Heart left ventricle (tissue), 13 donors: ENCODE measurements around the gene FMN2.

Experiments
- POLR2A ChIP-seq, 2 donors: fragments of 450-650 bp; IDR thresholded peaks; one replicate each; pipeline ENCODE4 v1.6.1; 2017; ENCODE audit warnings: antibody characterized with exemption in 2 of 2, mild to moderate bottlenecking in 2 of 2, moderate library complexity in 2 of 2
- TF ChIP-seq, protein P1 (sequence below), 12 donors: fragments of 200-600 bp; sonication (generic) in 4 of 12; IDR thresholded peaks; one replicate each; pipeline versions ENCODE4 v1.5.0 to v1.8.0; 2018 to 2022; ENCODE audit warnings: antibody characterized with exemption in 12 of 12, mild to moderate bottlenecking in 5 of 12
- donor health status: ischemic (EF 13 %, LVEDD 7.1; RV severe dilation, severe dysfunction).
- donor health status: DM: no; HTN: yes; CAD: no.
- donor health status: DM: no; HTN: no; CAD: no.
- donor health status: ischemic (EF 25% LVEDD 6.9; RV normal size, moderate dysfunction).
- donor health status: ischemic (EF 25% LVEDD 5.7; RV mildly dilated, moderate dysfunction).
- donor health status: ischemic (EF 35%, LVEDD 5.7; RV mildly dilated, moderate dysfunction).
- donor health status: nonischemic (EF 11% LVEDD 7.7; RV severe dilation, severe dysfunction).
- donor health status: DM: yes; HTN: yes; CAD: no.
- donor health status: PGD.
- donor health status: ischemic (EF 29% LVEDD 5.4; RV normal size, mild dysfunction).
- donor health status: nonischemic (EF 23%, LVEDD 6.1; RV moderate dilation, normal function).

DNA sequence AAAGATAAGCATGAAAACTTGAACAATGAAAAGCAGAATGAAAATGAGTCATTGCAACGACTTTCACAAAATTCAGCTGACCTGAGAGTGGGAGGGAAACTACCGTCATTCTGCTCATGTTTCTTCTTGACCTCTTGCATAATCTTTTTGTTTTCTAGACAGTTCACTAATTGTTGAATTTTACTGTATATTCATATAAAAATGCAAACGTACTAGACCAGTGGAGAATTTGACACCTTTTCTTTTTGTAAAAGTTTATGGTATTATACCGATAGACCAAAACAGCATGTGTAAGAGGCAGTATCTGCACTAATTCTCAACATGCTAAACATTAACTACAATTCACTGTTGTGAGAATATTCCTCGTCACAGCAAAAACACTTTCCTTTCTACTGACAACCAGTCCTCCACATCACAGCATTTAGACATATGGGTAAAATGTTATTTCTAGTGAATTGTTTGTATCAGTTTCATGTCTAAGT lies 382.5 kb downstream of the FMN2 start:
- TF ChIP-seq, protein P1, sequence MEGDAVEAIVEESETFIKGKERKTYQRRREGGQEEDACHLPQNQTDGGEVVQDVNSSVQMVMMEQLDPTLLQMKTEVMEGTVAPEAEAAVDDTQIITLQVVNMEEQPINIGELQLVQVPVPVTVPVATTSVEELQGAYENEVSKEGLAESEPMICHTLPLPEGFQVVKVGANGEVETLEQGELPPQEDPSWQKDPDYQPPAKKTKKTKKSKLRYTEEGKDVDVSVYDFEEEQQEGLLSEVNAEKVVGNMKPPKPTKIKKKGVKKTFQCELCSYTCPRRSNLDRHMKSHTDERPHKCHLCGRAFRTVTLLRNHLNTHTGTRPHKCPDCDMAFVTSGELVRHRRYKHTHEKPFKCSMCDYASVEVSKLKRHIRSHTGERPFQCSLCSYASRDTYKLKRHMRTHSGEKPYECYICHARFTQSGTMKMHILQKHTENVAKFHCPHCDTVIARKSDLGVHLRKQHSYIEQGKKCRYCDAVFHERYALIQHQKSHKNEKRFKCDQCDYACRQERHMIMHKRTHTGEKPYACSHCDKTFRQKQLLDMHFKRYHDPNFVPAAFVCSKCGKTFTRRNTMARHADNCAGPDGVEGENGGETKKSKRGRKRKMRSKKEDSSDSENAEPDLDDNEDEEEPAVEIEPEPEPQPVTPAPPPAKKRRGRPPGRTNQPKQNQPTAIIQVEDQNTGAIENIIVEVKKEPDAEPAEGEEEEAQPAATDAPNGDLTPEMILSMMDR (IDR thresholded peaks at IDR 0.05): no peak
- TF ChIP-seq POLR2A (IDR thresholded peaks at IDR 0.05): no peak
